HEK293 (cell line): ENCODE measurements around the gene CNGA4.

Experiments
- EGR2 ChIP-seq: fragments of 450-650 bp; formaldehyde crosslinking; IDR thresholded peaks from 2 replicates; pipeline ENCODE4 v1.5.1; 2016; ENCODE audit warnings: low read depth, missing biosample characterization, missing genetic modification characterization
- ELK4 ChIP-seq: IDR thresholded peaks from 2 replicates; pipeline ENCODE4 v1.6.1; 2011; ENCODE audit warnings: mild to moderate bottlenecking, low read depth, low read length, borderline replicate concordance
- FEZF1 ChIP-seq: fragments of 450-650 bp; formaldehyde crosslinking; IDR thresholded peaks from 2 replicates; pipeline ENCODE4 v1.5.1; 2016; ENCODE audit warnings: missing biosample characterization, missing genetic modification characterization
- PRDM6 ChIP-seq: fragments of 450-650 bp; formaldehyde crosslinking; IDR thresholded peaks from 2 replicates; pipeline ENCODE4 v1.5.1; 2017; ENCODE audit warnings: missing biosample characterization, missing genetic modification characterization
- SP3 ChIP-seq: fragments of 450-650 bp; formaldehyde crosslinking; IDR thresholded peaks from 2 replicates; pipeline ENCODE4 v1.5.1; 2016; ENCODE audit warnings: missing biosample characterization, missing genetic modification characterization
- ZBTB11 ChIP-seq: fragments of 450-650 bp; formaldehyde crosslinking; conservative IDR thresholded peaks from 2 replicates; pipeline ENCODE4 v1.5.1; 2016; ENCODE audit warnings: low read depth, missing biosample characterization, missing genetic modification characterization
- ZBTB48 ChIP-seq: fragments of 450-650 bp; formaldehyde crosslinking; IDR thresholded peaks from 2 replicates; pipeline ENCODE4 v1.5.1; 2016; ENCODE audit warnings: missing biosample characterization, missing genetic modification characterization
- ZFP41 ChIP-seq: fragments of 450-650 bp; formaldehyde crosslinking; IDR thresholded peaks from 2 replicates; pipeline ENCODE4 v1.5.1; 2016; ENCODE audit warnings: missing biosample characterization, missing genetic modification characterization, borderline replicate concordance
- ZFP69B ChIP-seq: fragments of 450-650 bp; formaldehyde crosslinking; IDR thresholded peaks from 2 replicates; pipeline ENCODE4 v1.5.1; 2016; ENCODE audit warnings: missing biosample characterization, missing genetic modification characterization
- ZNF112 ChIP-seq: fragments of 450-650 bp; formaldehyde crosslinking; IDR thresholded peaks from 2 replicates; pipeline ENCODE4 v1.5.0; 2017; ENCODE audit warnings: missing biosample characterization, missing genetic modification characterization
- ZNF132 ChIP-seq: fragments of 450-650 bp; formaldehyde crosslinking; IDR thresholded peaks from 2 replicates; pipeline ENCODE4 v1.5.1; 2017; ENCODE audit warnings: missing biosample characterization, missing genetic modification characterization, borderline replicate concordance
- ZNF138 ChIP-seq: fragments of 450-650 bp; formaldehyde crosslinking; IDR thresholded peaks from 2 replicates; pipeline ENCODE4 v1.5.1; 2016; ENCODE audit warnings: missing biosample characterization, missing genetic modification characterization, borderline replicate concordance
- ZNF274 ChIP-seq, 2 experiments: fragments of 200-500 bp in 1 of 2; fragments of 450-650 bp in 1 of 2; sonication (Bioruptor generic) in 1 of 2; formaldehyde crosslinking in 1 of 2; IDR thresholded peaks; 2 replicates each; pipeline versions ENCODE4 v1.5.1 to v1.6.1; 2014 to 2016; ENCODE audit warnings: borderline replicate concordance in 1 of 2, inconsistent platforms in 1 of 2, low read length in 1 of 2, missing biosample characterization in 1 of 2, missing genetic modification characterization in 1 of 2
- ZNF302 ChIP-seq: fragments of 450-650 bp; formaldehyde crosslinking; IDR thresholded peaks from 2 replicates; pipeline ENCODE4 v1.5.1; 2016; ENCODE audit warnings: missing biosample characterization, missing genetic modification characterization, low read depth
- ZNF311 ChIP-seq: fragments of 450-650 bp; formaldehyde crosslinking; IDR thresholded peaks from 2 replicates; pipeline ENCODE4 v1.5.1; 2017; ENCODE audit warnings: missing biosample characterization, missing genetic modification characterization, borderline replicate concordance
- ZNF335 ChIP-seq: fragments of 450-650 bp; formaldehyde crosslinking; conservative IDR thresholded peaks from 2 replicates; pipeline ENCODE4 v1.5.1; 2016; ENCODE audit warnings: missing biosample characterization, missing genetic modification characterization
- ZNF423 ChIP-seq: fragments of 450-650 bp; formaldehyde crosslinking; IDR thresholded peaks from 2 replicates; pipeline ENCODE4 v1.5.1; 2016; ENCODE audit warnings: missing biosample characterization, missing genetic modification characterization
- ZNF473 ChIP-seq: fragments of 450-650 bp; formaldehyde crosslinking; IDR thresholded peaks from 2 replicates; pipeline ENCODE4 v1.5.1; 2017; ENCODE audit warnings: missing biosample characterization, missing genetic modification characterization
- ZNF529 ChIP-seq: fragments of 450-650 bp; formaldehyde crosslinking; IDR thresholded peaks from 2 replicates; pipeline ENCODE4 v1.5.1; 2017; ENCODE audit warnings: missing genetic modification characterization, missing biosample characterization; ENCODE audit not compliant: insufficient replicate concordance
- ZNF600 ChIP-seq: fragments of 450-650 bp; formaldehyde crosslinking; IDR thresholded peaks from 2 replicates; pipeline ENCODE4 v1.5.1; 2016; ENCODE audit warnings: missing biosample characterization, missing genetic modification characterization
- ZNF654 ChIP-seq: fragments of 450-650 bp; formaldehyde crosslinking; IDR thresholded peaks from 2 replicates; pipeline ENCODE4 v1.5.1; 2016; ENCODE audit warnings: low read depth, missing biosample characterization, missing genetic modification characterization
- ZNF660 ChIP-seq: fragments of 450-650 bp; IDR thresholded peaks from 2 replicates; pipeline ENCODE4 v1.5.1; 2018; ENCODE audit warnings: missing biosample characterization, mild to moderate bottlenecking, missing genetic modification characterization
- ZNF776 ChIP-seq: fragments of 450-650 bp; formaldehyde crosslinking; IDR thresholded peaks from 2 replicates; pipeline ENCODE4 v1.5.0; 2017; ENCODE audit warnings: missing biosample characterization, missing genetic modification characterization, borderline replicate concordance
- ZNF792 ChIP-seq: fragments of 450-650 bp; formaldehyde crosslinking; IDR thresholded peaks from 2 replicates; pipeline ENCODE4 v1.5.1; 2016; ENCODE audit warnings: missing biosample characterization, missing genetic modification characterization
- ZSCAN23 ChIP-seq: fragments of 450-650 bp; formaldehyde crosslinking; IDR thresholded peaks from 2 replicates; pipeline ENCODE4 v1.5.1; 2016; ENCODE audit warnings: missing biosample characterization, missing genetic modification characterization
- TF ChIP-seq, protein P1 (sequence below): fragments of 450-650 bp; IDR thresholded peaks from 2 replicates; pipeline ENCODE4 v1.5.1; 2018; ENCODE audit warnings: missing biosample characterization, missing genetic modification characterization
- TF ChIP-seq, protein P2 (sequence below): fragments of 450-650 bp; formaldehyde crosslinking; conservative IDR thresholded peaks from 2 replicates; pipeline ENCODE4 v1.5.1; 2016; ENCODE audit warnings: low read depth, missing biosample characterization, missing genetic modification characterization

CNGA4 gene

DNA sequence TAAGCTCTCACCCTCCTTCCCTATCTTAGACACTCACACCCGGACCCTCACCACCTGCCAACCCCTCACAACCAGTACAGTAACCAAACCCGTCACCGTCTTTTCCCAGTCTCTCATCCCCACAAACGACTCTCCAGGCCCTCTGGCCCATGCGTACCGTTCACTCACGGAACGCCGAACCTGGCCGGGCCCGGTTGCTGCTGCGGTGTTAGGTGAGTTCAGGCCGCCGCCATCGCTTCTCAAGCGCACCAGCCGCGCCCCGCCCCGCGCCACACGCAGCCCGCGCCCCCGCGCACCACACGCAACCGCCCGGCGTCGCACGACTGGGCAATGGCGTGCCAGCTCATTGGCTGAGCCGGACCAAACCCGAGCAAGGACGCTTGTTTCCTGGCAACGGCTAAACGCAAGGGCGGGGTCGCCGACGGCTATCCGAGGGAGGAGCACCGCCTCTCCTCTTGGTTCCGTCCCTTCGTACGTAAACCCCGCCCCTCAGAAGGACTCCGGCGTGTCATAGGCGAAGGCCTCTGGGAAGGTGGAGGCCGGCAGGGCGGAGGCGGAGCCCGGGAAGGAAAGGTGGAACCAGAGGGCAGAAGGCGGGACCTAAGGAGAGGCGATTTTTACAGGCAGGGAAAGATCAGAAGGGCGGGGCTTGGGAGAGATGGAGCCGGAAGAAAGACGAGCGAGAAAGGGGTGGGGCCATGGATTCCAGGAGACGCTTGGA is 4.3 kb upstream of the CNGA4 start, which contains the start of gene FHIP1B (continued):
- TF ChIP-seq ZBTB11 (tag by site-specific recombination), result no peak
- no peak for TF ChIP-seq ZNF654
- no peak for TF ChIP-seq ZSCAN23 (tag by site-specific recombination)
- no peak for TF ChIP-seq ELK4
- no peak for TF ChIP-seq ZNF423 (tag by site-specific recombination)
- TF ChIP-seq ZNF335 (tag by site-specific recombination), result peak; percentile 69
- TF ChIP-seq ZFP69B, result no peak
- TF ChIP-seq EGR2, result no peak; the same call in 1 of the 2 replicates
- no peak for TF ChIP-seq ZNF112 (tag by site-specific recombination)
- TF ChIP-seq, protein P1, sequence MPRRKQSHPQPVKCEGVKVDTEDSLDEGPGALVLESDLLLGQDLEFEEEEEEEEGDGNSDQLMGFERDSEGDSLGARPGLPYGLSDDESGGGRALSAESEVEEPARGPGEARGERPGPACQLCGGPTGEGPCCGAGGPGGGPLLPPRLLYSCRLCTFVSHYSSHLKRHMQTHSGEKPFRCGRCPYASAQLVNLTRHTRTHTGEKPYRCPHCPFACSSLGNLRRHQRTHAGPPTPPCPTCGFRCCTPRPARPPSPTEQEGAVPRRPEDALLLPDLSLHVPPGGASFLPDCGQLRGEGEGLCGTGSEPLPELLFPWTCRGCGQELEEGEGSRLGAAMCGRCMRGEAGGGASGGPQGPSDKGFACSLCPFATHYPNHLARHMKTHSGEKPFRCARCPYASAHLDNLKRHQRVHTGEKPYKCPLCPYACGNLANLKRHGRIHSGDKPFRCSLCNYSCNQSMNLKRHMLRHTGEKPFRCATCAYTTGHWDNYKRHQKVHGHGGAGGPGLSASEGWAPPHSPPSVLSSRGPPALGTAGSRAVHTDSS (tag by site-specific recombination), result no peak
- no peak for TF ChIP-seq ZNF302
- TF ChIP-seq ZNF792 (tag by site-specific recombination), result 0 out of 2 replicates have a peak, but pooled peaks have one; percentile 32
- no peak; the same call in 1 of the 2 replicates for TF ChIP-seq ZBTB48 (tag by site-specific recombination)
- TF ChIP-seq ZFP41 (tag by site-specific recombination), result no peak
- TF ChIP-seq, protein P2, sequence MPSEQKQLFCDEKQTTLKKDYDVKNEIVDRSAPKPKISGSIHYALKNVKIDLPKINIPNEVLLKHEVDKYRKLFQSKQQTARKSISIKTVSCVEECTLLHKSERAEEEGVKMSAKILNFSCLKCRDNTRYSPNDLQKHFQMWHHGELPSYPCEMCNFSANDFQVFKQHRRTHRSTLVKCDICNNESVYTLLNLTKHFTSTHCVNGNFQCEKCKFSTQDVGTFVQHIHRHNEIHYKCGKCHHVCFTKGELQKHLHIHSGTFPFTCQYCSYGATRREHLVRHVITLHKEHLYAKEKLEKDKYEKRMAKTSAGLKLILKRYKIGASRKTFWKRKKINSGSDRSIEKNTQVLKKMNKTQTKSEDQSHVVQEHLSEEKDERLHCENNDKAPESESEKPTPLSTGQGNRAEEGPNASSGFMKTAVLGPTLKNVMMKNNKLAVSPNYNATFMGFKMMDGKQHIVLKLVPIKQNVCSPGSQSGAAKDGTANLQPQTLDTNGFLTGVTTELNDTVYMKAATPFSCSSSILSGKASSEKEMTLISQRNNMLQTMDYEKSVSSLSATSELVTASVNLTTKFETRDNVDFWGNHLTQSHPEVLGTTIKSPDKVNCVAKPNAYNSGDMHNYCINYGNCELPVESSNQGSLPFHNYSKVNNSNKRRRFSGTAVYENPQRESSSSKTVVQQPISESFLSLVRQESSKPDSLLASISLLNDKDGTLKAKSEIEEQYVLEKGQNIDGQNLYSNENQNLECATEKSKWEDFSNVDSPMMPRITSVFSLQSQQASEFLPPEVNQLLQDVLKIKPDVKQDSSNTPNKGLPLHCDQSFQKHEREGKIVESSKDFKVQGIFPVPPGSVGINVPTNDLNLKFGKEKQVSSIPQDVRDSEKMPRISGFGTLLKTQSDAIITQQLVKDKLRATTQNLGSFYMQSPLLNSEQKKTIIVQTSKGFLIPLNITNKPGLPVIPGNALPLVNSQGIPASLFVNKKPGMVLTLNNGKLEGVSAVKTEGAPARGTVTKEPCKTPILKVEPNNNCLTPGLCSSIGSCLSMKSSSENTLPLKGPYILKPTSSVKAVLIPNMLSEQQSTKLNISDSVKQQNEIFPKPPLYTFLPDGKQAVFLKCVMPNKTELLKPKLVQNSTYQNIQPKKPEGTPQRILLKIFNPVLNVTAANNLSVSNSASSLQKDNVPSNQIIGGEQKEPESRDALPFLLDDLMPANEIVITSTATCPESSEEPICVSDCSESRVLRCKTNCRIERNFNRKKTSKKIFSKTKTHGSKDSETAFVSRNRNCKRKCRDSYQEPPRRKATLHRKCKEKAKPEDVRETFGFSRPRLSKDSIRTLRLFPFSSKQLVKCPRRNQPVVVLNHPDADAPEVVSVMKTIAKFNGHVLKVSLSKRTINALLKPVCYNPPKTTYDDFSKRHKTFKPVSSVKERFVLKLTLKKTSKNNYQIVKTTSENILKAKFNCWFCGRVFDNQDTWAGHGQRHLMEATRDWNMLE, result no peak
- peak; percentile 94 for TF ChIP-seq SP3 (tag by site-specific recombination)
- TF ChIP-seq ZNF274 (IDR thresholded peaks at IDR 0.05; ENCODE audit: low read length), result no peak
- TF ChIP-seq ZNF274 (tag by site-specific recombination; IDR thresholded peaks at IDR 0.05; ENCODE audit: borderline replicate concordance), result no peak
- TF ChIP-seq ZNF132 (tag by site-specific recombination), result no peak
- no peak for TF ChIP-seq ZNF776 (tag by site-specific recombination)
- no peak for TF ChIP-seq ZNF311
- no peak for TF ChIP-seq ZNF473 (tag by site-specific recombination)
- TF ChIP-seq FEZF1 (tag by site-specific recombination), result no peak
- no peak for TF ChIP-seq ZNF529
- no peak for TF ChIP-seq ZNF600 (tag by site-specific recombination)
- no peak for TF ChIP-seq ZNF138 (tag by site-specific recombination)
- TF ChIP-seq PRDM6 (tag by site-specific recombination), result no peak
- TF ChIP-seq ZNF660 (tag by site-specific recombination), result no peak
